Keratinocyte (primary cell): ENCODE measurements around the gene MMP3.

ENCODE experiments used
- CTCF ChIP-seq, 3 experiments: IDR thresholded peaks in 1 of 3; conservative IDR thresholded peaks in 1 of 3; optimal IDR thresholded peaks in 1 of 3; 2 replicates in 2 of 3; 3 replicates in 1 of 3; pipeline versions ENCODE3 to v1.5.1; 2011; ENCODE audit warnings: low read length in 3 of 3, mild to moderate bottlenecking in 3 of 3, moderate library complexity in 2 of 3, control low read depth in 1 of 3, inconsistent platforms in 1 of 3; ENCODE audit not compliant: insufficient read depth in 2 of 3; ENCODE audit errors: extremely low read depth in 1 of 3
- EZH2 ChIP-seq: IDR thresholded peaks from one replicate; pipeline ENCODE4 v1.6.1; 2012; ENCODE audit warnings: inconsistent platforms, mild to moderate bottlenecking, low read length, moderate library complexity

DNA sequence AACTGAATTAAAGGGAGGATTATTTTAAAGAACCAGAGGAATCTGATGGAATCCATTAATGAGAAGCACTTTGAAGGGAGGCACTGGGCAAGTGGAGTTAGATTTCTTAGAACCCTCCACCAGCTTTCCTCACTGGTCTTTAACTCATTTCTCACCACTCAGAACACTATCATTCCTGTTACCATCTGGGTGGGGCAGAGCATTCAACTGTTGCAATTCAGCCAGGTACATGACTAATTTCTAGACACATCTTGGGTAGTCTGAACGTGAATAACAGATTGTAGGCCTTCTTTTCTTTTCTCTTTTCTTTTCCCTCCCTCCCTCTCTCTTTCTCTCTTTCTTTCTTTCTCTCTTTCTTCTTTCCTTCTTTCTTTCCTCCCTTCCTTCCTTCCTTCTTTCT is 29.9 kb downstream of the MMP3 start:
- TF ChIP-seq CTCF (optimal IDR thresholded peaks at IDR 0.05 in 1 of 3, IDR thresholded peaks at IDR 0.05 in 1 of 3, conservative IDR thresholded peaks at IDR 0.05 in 1 of 3; ENCODE audit: extremely low read depth in 1 of 3, insufficient read depth in 2 of 3, low read length in 3 of 3) (no peak), EZH2 (no peak)
